HG03025 (cell line): ENCODE data around the gene CTAGE1.
"Not testable (repeated sequence)": the region's sequence is repeated elsewhere in the genome, so short reads cannot be mapped to it uniquely, and the experiment has no call there.

ENCODE experiments used
- ATAC-seq: cut with Tn5 transposase; IDR thresholded peaks from one replicate; pipeline ENCODE4 v1.9.1; 2021; ENCODE audit warnings: mild to moderate bottlenecking, moderate library complexity; ENCODE audit not compliant: unreplicated experiment, low FRiP score

The CTAGE1 gene

GRCh38 chr18:22393164-22393563 lies 24.6 kb downstream of the CTAGE1 start:
- not testable (repeated sequence) for ATAC-seq

GRCh38 chr18:22391407-22392345 lies 26.0 kb downstream of the CTAGE1 start:
- no peak for ATAC-seq

GRCh38 chr18:22387787-22388186 lies 29.9 kb downstream of the CTAGE1 start:
- ATAC-seq: no peak

- no peak for ATAC-seq
Observed at GRCh38 chr18:22387364-22387763, 30.4 kb downstream of the CTAGE1 start.

- no peak for ATAC-seq
Observed at GRCh38 chr18:22385718-22386117, 32.0 kb downstream of the CTAGE1 start.

- ATAC-seq: no peak
Observed at GRCh38 chr18:22378672-22379282, 38.9 kb downstream of the CTAGE1 start.

- ATAC-seq: no peak
Observed at GRCh38 chr18:22377769-22378168, 39.9 kb downstream of the CTAGE1 start.

GRCh38 chr18:22370414-22370813 lies 47.3 kb downstream of the CTAGE1 start:
- ATAC-seq: no peak

GRCh38 chr18:22368021-22368420 lies 49.7 kb downstream of the CTAGE1 start:
- no peak for ATAC-seq

- no peak for ATAC-seq
Observed at GRCh38 chr18:22367303-22367702, 50.4 kb downstream of the CTAGE1 start.

GRCh38 chr18:22363867-22364463 lies 53.8 kb downstream of the CTAGE1 start:
- no peak for ATAC-seq
